Activated T-cell treated with anti-CD3 and anti-CD28 coated beads, Interleukin-2, amount 50 U/mL, for 72 hours (primary cell): ENCODE results near the gene DDX6. TPM values are rescaled to one million over a fixed set of nuclear protein-coding genes. Genes with fewer than 3 reads are reported as not detected.
"Not testable (repeated sequence)": the region's sequence is repeated elsewhere in the genome, so short reads cannot be mapped to it uniquely, and the experiment has no call there.

ENCODE experiments used
- ATAC-seq, 2 donors: fragments of 150-1000 bp; cut with Tn5 transposase; replicated peaks in 1 of 2; 2 replicates each; pipeline ENCODE4 v1.10.0; 2021; ENCODE audit warnings: moderate library complexity in 2 of 2, mild to moderate bottlenecking in 1 of 2
- DNase-seq, 2 donors: peaks; one replicate each; pipeline ENCODE4 v3.0.0; 2021 to 2022; ENCODE audit warnings: mixed read lengths in 1 of 2
- H3K27ac Mint-ChIP-seq: one replicate; pipeline ENCODE4 v1.8.0; 2022; ENCODE audit warnings: mild to moderate bottlenecking, moderate library complexity, mixed read lengths
- H3K27me3 Mint-ChIP-seq: one replicate; pipeline ENCODE4 v1.8.0; 2022; ENCODE audit warnings: low read depth, mixed read lengths
- H3K36me3 Mint-ChIP-seq, 2 donors: one replicate each; pipeline ENCODE4 v1.8.0; 2022; ENCODE audit warnings: mixed read lengths in 2 of 2, mild to moderate bottlenecking in 1 of 2; ENCODE audit not compliant: insufficient read depth in 2 of 2
- H3K4me1 Mint-ChIP-seq: one replicate; pipeline ENCODE4 v1.8.0; 2022; ENCODE audit warnings: low read depth, mixed read lengths
- H3K4me3 Mint-ChIP-seq, 2 donors: one replicate each; pipeline ENCODE4 v1.8.0; 2022; ENCODE audit warnings: mild to moderate bottlenecking in 2 of 2, mixed read lengths in 2 of 2, moderate library complexity in 2 of 2
- H3K9me3 Mint-ChIP-seq, 2 donors: one replicate each; pipeline ENCODE4 v1.8.0; 2022; ENCODE audit warnings: mixed read lengths in 2 of 2
- total RNA-seq, 2 donors: library from RNA; stranded (reverse); gene quantifications; one replicate each; pipeline ENCODE4 v1.2.3, GENCODE V29; 2022

The DDX6 gene
- total RNA-seq, 2 donors from 2014 or later, result 239 to 256 TPM

DNA sequence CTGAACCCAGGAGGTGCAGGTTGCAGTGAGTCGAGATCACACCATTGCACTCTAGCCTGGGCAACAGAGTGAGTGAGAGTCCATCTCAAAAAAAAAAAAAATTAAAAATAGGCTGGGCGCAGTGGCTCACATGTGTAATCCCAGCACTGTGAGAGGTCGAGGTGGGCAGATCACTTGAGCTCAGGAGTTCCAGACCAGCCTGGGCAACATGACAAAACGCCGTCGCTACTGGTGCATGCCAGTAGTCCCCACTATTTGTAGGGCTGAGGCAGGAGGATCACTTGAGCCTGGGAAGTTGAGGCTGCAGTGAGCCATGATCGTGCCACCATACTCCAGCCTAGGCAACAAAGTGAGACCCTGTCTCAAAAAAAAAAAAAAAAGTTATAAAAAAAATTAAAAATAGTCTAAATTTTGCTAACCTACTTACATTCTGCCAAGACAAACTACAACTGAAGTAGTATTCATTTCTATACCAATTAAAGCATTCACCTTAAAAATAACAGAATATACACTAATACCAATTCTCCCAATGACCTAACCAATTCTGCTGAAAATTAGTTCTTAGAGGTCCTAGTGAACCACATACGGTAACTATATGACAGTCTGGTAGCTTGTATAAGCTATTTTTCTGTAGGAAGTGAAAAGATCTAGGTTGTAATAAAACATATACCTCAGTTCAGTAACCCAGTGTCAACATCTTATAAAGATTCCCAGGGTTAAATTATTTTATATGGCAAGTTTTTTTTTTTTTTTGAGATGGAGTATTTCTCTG is 7.1 kb downstream of the DDX6 start:
- ATAC-seq, result no peak
- Mint-ChIP-seq H3K27ac (peak overlapping the region; percentile 88), H3K27me3 (no peaks in the 10 kb centered on the region), H3K4me3 (peak overlapping the region; percentile 25 to 80), H3K4me1 (peaks cover 74% of the 10 kb centered on the region), H3K9me3 (no peaks in the 10 kb centered on the region), H3K36me3 (peaks cover 4 to 33% of the 10 kb centered on the region in 2 donors)
- DNase-seq, result no peak

DNA sequence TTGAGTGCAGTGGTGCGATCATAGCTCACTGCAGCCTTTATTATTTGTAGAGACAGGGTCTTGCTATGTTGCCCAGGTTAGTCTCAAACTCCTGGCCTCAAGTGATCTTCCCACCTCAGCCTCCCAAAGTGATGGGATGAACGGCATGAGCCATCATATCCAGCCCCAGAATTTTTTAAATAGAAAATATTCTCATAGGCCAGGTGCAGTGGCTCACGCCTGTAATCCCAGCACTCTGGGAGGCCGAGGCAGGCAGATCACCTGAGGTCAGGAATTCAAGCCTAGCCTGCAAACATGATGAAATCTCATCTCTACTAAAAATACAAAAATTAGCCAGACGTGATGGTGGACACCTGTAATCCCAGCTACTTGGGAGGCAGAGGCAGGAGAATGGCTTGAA is 7.6 kb downstream of the DDX6 start:
- not testable (repeated sequence) for ATAC-seq, H3K9me3 Mint-ChIP-seq, H3K27ac Mint-ChIP-seq, DNase-seq, H3K27me3 Mint-ChIP-seq
- Mint-ChIP-seq H3K4me3 (peak overlapping the region in 1 of 2 donors; percentile 20), H3K4me1 (peaks cover 74% of the 10 kb centered on the region), H3K36me3 (peaks cover 4 to 36% of the 10 kb centered on the region in 2 donors)

DNA sequence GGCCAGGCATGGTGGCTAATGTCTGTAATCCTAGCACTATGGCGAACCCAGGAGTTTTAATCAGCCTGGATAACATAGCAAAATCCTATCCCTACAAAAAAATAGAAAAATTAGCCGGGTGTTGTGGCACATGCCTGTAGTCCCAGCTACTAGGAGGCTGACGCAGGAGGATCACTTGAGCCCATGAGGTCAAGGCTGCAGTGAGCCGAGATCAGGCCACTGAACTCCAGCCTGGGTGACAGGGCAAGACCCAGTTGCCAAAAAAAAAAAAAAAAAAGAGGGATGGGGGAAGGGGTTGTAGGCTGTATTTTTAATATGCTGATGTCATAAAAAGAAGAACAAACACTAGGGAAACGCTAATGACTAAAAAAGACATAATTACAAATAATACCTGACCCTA is 12.1 kb downstream of the DDX6 start:
- peak overlapping the region; percentile 50 for H3K27ac Mint-ChIP-seq
- H3K4me3 Mint-ChIP-seq, result no peak overlapping the region
- no peaks in the 10 kb centered on the region for H3K9me3 Mint-ChIP-seq
- DNase-seq, result no peak
- peaks cover 14 to 48% of the 10 kb centered on the region in 2 donors for H3K36me3 Mint-ChIP-seq
- peaks cover 72% of the 10 kb centered on the region for H3K4me1 Mint-ChIP-seq
- no peaks in the 10 kb centered on the region for H3K27me3 Mint-ChIP-seq
- no peak for ATAC-seq

DNA sequence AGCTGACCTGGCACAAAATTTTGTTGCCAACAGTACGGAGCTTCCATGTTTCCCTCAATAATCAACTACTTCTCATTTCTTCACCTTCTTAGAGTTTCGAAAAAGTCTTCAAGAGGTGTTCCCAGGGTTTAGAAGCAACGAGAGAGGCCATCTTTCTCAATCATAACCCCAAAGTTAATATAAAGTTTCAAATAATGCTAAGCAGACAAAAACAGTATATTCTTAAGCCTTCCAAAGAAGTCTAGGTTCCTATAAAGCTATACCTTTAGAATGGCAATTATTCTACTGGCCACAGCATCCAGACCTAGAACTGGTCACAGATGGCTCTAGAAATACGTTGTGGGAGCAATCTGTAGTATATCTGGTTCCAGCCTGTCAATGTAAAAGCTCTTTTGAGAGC is 16.9 kb downstream of the DDX6 start:
- ATAC-seq (no peak), DNase-seq (no peak)
- peaks cover 16 to 55% of the 10 kb centered on the region in 2 donors for H3K36me3 Mint-ChIP-seq
- H3K27me3 Mint-ChIP-seq, result no peaks in the 10 kb centered on the region
- peaks cover 92% of the 10 kb centered on the region for H3K4me1 Mint-ChIP-seq
- H3K9me3 Mint-ChIP-seq, result no peaks in the 10 kb centered on the region
- peak overlapping the region in 1 of 2 donors; percentile 27 for H3K4me3 Mint-ChIP-seq
- H3K27ac Mint-ChIP-seq, result peak overlapping the region; percentile 41

DNA sequence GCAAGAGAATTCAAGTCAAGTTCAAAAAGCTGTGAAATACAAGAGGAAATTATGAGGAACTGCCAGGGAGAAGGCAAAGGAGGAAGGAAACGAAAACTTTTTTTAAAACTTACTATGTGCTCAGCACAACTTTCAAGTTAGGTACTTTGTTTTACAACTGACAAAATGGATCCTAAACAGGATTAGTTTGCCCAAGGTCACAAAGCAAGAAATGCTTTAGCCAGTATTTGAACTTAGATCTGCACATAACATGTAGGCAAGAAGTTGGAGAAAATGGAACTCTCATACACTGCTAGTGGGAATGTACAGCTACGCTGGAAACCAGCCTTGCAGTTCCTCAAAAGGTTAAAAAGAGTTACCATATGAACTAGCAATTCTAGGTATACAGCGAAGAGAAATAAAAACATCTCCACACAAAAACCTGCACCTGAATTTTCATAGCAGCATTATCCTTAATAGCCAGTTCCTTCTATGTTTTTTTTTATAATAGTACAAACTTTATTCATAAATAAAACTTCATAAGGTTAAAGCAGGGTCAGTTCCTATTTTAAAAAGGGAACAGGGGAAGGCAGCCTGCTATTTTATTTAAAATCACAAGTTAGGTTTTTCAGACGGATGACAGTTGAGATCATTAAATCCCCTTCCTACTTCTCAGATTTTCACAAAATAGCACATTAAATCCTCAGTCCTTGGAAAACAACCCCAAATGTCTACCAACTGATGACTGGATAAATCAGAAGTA is 19.2 kb downstream of the DDX6 start:
- H3K27me3 Mint-ChIP-seq, result no peaks in the 10 kb centered on the region
- H3K4me3 Mint-ChIP-seq, result peak overlapping the region in 1 of 2 donors; percentile 68
- H3K9me3 Mint-ChIP-seq, result no peaks in the 10 kb centered on the region
- DNase-seq, result no peak
- H3K27ac Mint-ChIP-seq, result peak overlapping the region; percentile 86
- H3K4me1 Mint-ChIP-seq, result peaks cover 78% of the 10 kb centered on the region
- H3K36me3 Mint-ChIP-seq, result peaks cover 17 to 57% of the 10 kb centered on the region in 2 donors
- no peak for ATAC-seq

DNA sequence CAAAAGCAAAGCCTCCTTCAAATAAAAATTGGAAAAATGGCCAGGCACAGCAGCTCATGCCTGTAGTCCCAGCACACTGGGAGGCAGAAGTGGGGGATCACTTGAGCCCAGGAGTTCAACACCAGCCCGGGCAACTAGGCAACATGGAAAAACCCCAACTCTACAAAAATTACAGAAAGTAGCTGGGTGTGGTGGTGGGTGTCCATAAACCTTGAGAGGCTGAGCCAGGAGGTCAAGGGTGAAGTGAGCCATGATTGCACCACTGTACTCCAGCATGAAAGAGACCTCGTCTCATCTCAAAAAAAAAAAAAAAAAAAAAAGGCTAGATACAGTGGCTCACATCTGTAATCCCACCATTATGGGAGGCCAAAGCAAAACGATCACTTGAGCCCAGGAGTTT is 22.3 kb downstream of the DDX6 start:
- no peak for ATAC-seq
- Mint-ChIP-seq H3K36me3 (peaks cover 10 to 54% of the 10 kb centered on the region in 2 donors), H3K27ac (peak overlapping the region; percentile 90), H3K4me3 (peak overlapping the region in 1 of 2 donors; percentile 10), H3K9me3 (no peaks in the 10 kb centered on the region), H3K27me3 (no peaks in the 10 kb centered on the region), H3K4me1 (peaks cover 49% of the 10 kb centered on the region)
- DNase-seq, result no peak

DNA sequence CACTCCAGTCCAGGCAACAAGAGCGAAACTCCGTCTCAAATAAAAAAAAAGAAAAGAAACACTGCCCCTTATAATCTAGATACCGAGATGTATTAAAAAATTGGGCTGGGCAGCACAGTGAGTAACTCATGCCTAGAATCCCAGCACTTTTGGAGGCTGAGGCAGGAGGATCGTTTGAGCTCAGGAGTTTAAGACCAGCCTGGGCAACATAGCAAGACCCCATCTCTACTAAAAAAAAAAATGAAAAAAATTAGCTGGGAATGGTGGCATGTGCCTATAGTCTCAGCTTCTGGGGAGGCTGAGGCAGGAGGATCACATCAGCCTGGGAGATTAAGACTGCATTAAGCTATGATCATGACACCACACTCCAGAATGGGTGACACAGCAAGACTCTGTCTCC is 24.9 kb downstream of the DDX6 start:
- peaks cover 11 to 57% of the 10 kb centered on the region in 2 donors for H3K36me3 Mint-ChIP-seq
- ATAC-seq, result no peak

DNA sequence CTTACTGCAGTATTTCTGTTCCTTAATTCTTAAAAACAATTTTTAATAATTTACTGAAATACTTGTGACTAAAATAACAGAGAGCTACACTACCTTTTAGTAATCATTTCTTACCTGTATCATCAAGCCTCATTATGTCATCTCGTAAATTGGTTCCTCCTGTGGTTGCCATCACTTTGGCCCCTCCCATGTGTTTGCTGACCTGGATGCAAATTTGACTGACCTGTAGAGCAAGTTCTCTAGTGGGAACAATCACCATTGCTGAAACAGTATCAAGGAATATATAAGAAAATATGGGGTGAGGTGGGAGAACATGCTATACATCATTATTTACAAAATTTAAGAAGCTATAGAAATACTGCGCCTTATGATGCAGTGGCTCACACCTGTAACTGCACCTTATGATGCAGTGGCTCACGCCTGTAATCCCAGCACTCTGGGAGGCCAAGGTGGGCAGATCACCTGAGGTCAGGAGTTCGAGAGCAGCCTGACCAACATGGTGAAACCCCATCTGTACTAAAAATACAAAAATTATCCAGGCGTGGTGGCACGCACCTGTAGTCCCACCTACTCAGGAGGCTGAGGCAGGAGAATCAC is 25.8 kb downstream of the DDX6 start:
- ATAC-seq, DNase-seq, H3K9me3 Mint-ChIP-seq, H3K4me3 Mint-ChIP-seq, H3K27me3 Mint-ChIP-seq, H3K27ac Mint-ChIP-seq: not testable (repeated sequence)
- Mint-ChIP-seq H3K36me3 (peaks cover 11 to 58% of the 10 kb centered on the region in 2 donors), H3K4me1 (peaks cover 14% of the 10 kb centered on the region)

More for the DNA sequence above, 24.9 kb downstream of the DDX6 start:
- H3K4me3 Mint-ChIP-seq, result no peak overlapping the region
- no peaks in the 10 kb centered on the region for H3K27me3 Mint-ChIP-seq
- H3K27ac Mint-ChIP-seq, result no peak overlapping the region
- no peaks in the 10 kb centered on the region for H3K9me3 Mint-ChIP-seq
- peaks cover 22% of the 10 kb centered on the region for H3K4me1 Mint-ChIP-seq
- DNase-seq, result no peak

DNA sequence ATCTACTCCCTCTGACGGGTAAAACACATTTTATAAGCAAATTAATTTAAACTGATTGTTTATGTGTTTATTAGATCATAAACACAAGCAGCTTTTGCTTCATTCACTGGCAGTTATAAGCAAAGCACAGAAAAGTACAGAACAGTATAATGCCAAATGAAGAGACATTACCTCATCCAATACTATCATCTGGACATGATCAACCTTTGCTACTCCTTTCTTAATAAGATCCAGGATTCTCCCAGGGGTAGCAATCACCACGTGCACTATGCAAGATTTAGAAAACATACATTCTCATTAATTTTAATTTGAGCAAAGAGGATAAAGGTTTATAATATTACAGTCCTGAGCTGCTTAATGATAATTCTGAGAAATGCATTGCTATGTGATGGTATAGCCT is 27.9 kb downstream of the DDX6 start:
- no peaks in the 10 kb centered on the region for H3K9me3 Mint-ChIP-seq
- peaks cover 12 to 58% of the 10 kb centered on the region in 2 donors for H3K36me3 Mint-ChIP-seq
- DNase-seq (no peak), ATAC-seq (no peak)
- H3K4me3 Mint-ChIP-seq, result no peak overlapping the region
- no peak overlapping the region for H3K27ac Mint-ChIP-seq
- H3K27me3 Mint-ChIP-seq, result no peaks in the 10 kb centered on the region
- H3K4me1 Mint-ChIP-seq, result peaks cover 5% of the 10 kb centered on the region

DNA sequence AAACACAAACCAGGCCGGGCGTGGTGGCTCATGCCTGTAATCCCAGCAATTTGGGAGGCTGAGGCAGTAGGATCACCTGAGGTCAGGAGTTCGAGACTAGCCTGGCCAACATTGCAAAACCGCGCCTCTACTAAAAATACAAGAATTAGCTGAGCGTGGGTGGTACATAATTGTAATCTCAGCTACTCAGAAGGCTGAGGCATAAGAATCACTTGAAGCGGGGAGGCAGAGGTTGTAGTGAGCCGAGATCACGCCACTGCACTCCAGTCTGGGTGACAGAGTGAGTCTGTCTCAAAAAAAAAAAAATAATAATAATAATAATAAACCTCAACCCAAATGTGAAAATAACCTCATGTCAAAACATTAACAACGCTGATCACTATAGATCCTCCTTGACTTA is 29.0 kb downstream of the DDX6 start:
- not testable (repeated sequence) for H3K9me3 Mint-ChIP-seq, H3K4me3 Mint-ChIP-seq, H3K27ac Mint-ChIP-seq, ATAC-seq, H3K27me3 Mint-ChIP-seq, H3K4me1 Mint-ChIP-seq, DNase-seq
- H3K36me3 Mint-ChIP-seq, result peaks cover 15 to 60% of the 10 kb centered on the region in 2 donors

DNA sequence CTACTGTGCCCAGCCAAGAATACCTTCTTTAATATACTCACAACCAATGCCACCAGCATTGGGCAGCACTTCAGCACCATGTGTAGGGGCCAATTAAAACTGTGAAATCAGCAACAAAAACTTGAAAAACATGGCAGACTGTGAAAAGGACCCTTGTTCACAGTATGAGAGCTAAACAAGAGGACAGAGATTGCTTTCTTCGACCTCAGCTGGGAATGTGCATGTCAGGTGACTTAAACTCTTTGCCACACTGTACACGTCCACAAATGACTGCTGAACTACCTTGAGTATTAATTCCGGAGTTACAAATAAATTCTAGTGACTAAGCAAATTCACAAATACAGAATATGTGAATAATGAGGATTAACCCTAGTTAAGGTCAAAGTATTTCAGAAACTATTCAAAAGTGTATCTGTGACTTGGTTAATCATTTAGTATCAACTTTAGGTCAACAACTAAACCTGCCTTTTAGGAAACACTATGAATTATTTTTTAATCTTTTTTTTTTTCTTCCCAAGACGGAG is 33.0 kb downstream of the DDX6 start:
- DNase-seq, result no peak
- ATAC-seq, result no peak
- H3K4me3 Mint-ChIP-seq, result no peak overlapping the region
- no peak overlapping the region for H3K27ac Mint-ChIP-seq
- peaks cover 4% of the 10 kb centered on the region for H3K4me1 Mint-ChIP-seq
- peaks cover 13 to 60% of the 10 kb centered on the region in 2 donors for H3K36me3 Mint-ChIP-seq
- no peaks in the 10 kb centered on the region for H3K9me3 Mint-ChIP-seq
- H3K27me3 Mint-ChIP-seq, result no peaks in the 10 kb centered on the region

DNA sequence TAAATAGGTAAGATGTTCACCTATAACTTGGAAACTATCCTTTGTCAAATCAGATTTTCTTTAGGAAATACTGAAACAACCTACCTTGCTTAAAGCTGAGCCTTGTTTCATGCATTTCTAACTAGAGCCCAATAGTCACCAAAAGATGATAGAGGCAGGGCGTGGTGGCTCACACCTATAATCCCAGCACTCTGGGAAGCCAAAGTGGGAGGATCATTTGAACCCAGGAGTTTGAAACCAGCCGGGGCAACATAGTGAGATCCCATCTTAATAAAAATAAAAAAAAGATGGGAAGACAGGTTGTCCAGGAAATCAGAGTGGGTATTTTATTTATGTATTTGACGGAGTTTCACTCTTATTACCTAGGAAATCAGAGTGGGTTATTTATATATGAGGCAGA is 38.3 kb downstream of the DDX6 start:
- Mint-ChIP-seq H3K27ac (no peak overlapping the region), H3K4me3 (no peak overlapping the region), H3K27me3 (no peaks in the 10 kb centered on the region), H3K4me1 (no peaks in the 10 kb centered on the region), H3K36me3 (peaks cover 2 to 39% of the 10 kb centered on the region in 2 donors), H3K9me3 (no peaks in the 10 kb centered on the region)
- DNase-seq (no peak), ATAC-seq (no peak)

DNA sequence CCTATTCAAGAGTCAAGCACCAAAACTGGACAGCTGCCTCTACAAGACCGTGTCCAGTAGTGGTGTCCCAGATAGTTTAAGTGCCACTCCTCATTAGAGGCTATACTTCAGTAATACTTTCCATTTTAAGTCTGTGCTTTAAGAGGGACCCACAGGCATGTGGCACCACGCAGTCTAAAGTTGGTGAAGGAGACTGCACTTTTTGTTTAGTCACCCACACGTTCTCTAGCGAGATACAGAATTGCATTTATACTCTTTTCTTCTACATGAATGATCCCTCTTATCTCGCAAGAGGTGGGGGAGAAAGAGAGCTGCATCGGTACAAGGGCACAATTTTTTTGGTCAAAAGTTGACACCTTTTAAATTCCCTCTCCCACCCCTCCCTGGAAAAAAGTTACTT is 41.5 kb downstream of the DDX6 start:
- Mint-ChIP-seq H3K27me3 (no peaks in the 10 kb centered on the region), H3K36me3 (peaks cover 0 to 21% of the 10 kb centered on the region in 2 donors), H3K4me1 (no peaks in the 10 kb centered on the region), H3K4me3 (no peak overlapping the region), H3K9me3 (no peaks in the 10 kb centered on the region), H3K27ac (no peak overlapping the region)
- DNase-seq (no peak), ATAC-seq (no peak)
